Liver (tissue), 9 donors: ENCODE data around the gene BRD2. TPM values are rescaled to one million over a fixed set of nuclear protein-coding genes. Genes with fewer than 3 reads are reported as not detected.

Source experiments
- DNase-seq: peaks from one replicate; pipeline ENCODE4 v3.0.0-alpha.2; 2017; ENCODE audit warnings: low spot score
- H3K27ac ChIP-seq, 2 donors: one replicate each; pipeline ENCODE4 v1.7.0; 2013; ENCODE audit warnings: inconsistent platforms in 2 of 2, low read length in 2 of 2, control low read depth in 1 of 2, low read depth in 1 of 2, mild to moderate bottlenecking in 1 of 2
- H3K27me3 ChIP-seq, 4 donors: one replicate each; pipeline versions ENCODE4 v1.6.1 to v1.7.0; 2013; ENCODE audit warnings: low read length in 3 of 4, inconsistent platforms in 1 of 4, mild to moderate bottlenecking in 1 of 4, moderate library complexity in 1 of 4; ENCODE audit not compliant: control insufficient read depth in 4 of 4, insufficient read depth in 4 of 4
- H3K36me3 ChIP-seq, 4 donors: one replicate each; pipeline versions ENCODE4 v1.6.1 to v1.7.0; 2013; ENCODE audit warnings: low read length in 3 of 4, mild to moderate bottlenecking in 3 of 4, low read depth in 1 of 4, moderate library complexity in 1 of 4; ENCODE audit not compliant: control insufficient read depth in 4 of 4, insufficient read depth in 3 of 4
- H3K4me1 ChIP-seq, 4 donors: one replicate each; pipeline versions ENCODE4 v1.6.1 to v1.7.0; 2013; ENCODE audit warnings: low read length in 3 of 4, mild to moderate bottlenecking in 3 of 4, moderate library complexity in 1 of 4; ENCODE audit not compliant: control insufficient read depth in 4 of 4, insufficient read depth in 4 of 4
- H3K4me3 ChIP-seq, 3 donors: one replicate each; pipeline versions ENCODE4 v1.6.1 to v1.7.0; 2013; ENCODE audit warnings: low read length in 3 of 3, control low read depth in 1 of 3, low read depth in 1 of 3, mild to moderate bottlenecking in 1 of 3
- H3K9ac ChIP-seq, 2 donors: one replicate each; pipeline ENCODE4 v1.7.0; 2013; ENCODE audit warnings: low read length in 2 of 2, mild to moderate bottlenecking in 2 of 2, moderate library complexity in 2 of 2, control low read depth in 1 of 2, low read depth in 1 of 2
- H3K9me3 ChIP-seq, 4 donors: one replicate each; pipeline versions ENCODE4 v1.6.1 to v1.7.0; 2013; ENCODE audit warnings: low read length in 3 of 4; ENCODE audit not compliant: control insufficient read depth in 4 of 4
- EGR1 ChIP-seq, 2 donors: IDR thresholded peaks; 2 replicates each; pipeline ENCODE4 v1.6.1; 2016 to 2018; ENCODE audit warnings: antibody characterized with exemption in 2 of 2, low read depth in 2 of 2
- FOXA1 ChIP-seq: IDR thresholded peaks from 2 replicates; pipeline ENCODE4 v1.6.1; 2016; ENCODE audit warnings: antibody characterized with exemption
- FOXA2 ChIP-seq: IDR thresholded peaks from 2 replicates; pipeline ENCODE4 v1.6.1; 2016; ENCODE audit warnings: antibody characterized with exemption
- GABPA ChIP-seq, 2 donors: IDR thresholded peaks in 1 of 2; conservative IDR thresholded peaks in 1 of 2; 2 replicates each; pipeline ENCODE4 v1.6.1; 2016; ENCODE audit warnings: antibody characterized with exemption in 2 of 2, mild to moderate bottlenecking in 1 of 2, moderate library complexity in 1 of 2
- HNF4A ChIP-seq, 2 donors: conservative IDR thresholded peaks; 2 replicates each; pipeline ENCODE4 v1.6.1; 2016; ENCODE audit warnings: antibody characterized with exemption in 2 of 2, mild to moderate bottlenecking in 2 of 2
- HNF4G ChIP-seq: IDR thresholded peaks from 2 replicates; pipeline ENCODE4 v1.6.1; 2016; ENCODE audit warnings: antibody characterized with exemption
- JUND ChIP-seq, 2 donors: IDR thresholded peaks; 2 replicates each; pipeline ENCODE4 v1.6.1; 2016; ENCODE audit warnings: antibody characterized with exemption in 2 of 2
- NR2F2 ChIP-seq: IDR thresholded peaks from 2 replicates; pipeline ENCODE4 v1.6.1; 2016; ENCODE audit warnings: antibody characterized with exemption
- RAD21 ChIP-seq, 2 donors: IDR thresholded peaks; 2 replicates each; pipeline ENCODE4 v1.6.1; 2016; ENCODE audit warnings: antibody characterized with exemption in 2 of 2, mild to moderate bottlenecking in 2 of 2
- RXRA ChIP-seq, 2 donors: IDR thresholded peaks; 2 replicates each; pipeline ENCODE4 v1.6.1; 2017 to 2018; ENCODE audit warnings: antibody characterized with exemption in 2 of 2, mild to moderate bottlenecking in 1 of 2
- SP1 ChIP-seq: IDR thresholded peaks from 2 replicates; pipeline ENCODE4 v1.6.1; 2018; ENCODE audit warnings: antibody characterized with exemption, mild to moderate bottlenecking
- TAF1 ChIP-seq: conservative IDR thresholded peaks from 2 replicates; pipeline ENCODE4 v1.6.1; 2016; ENCODE audit warnings: antibody characterized with exemption, mild to moderate bottlenecking
- YY1 ChIP-seq: IDR thresholded peaks from 2 replicates; pipeline ENCODE4 v1.6.1; 2016; ENCODE audit warnings: antibody characterized with exemption, mild to moderate bottlenecking
- WGBS: extraction: QIAGEN DNeasy Blood & Tissue Kit; methylation state at CpG from one replicate; pipeline ENCODE4 v1.1.7; 2013; 5-methylcytosine and 5-hydroxymethylcytosine counted together
- polyA plus RNA-seq, 2 donors: library from polyadenylated mRNA; stranded (reverse) in 1 of 2; unstranded in 1 of 2; fragments of 200-250 nt in 1 of 2; fragments of >200 nt in 1 of 2; fragmentation: Nextera tagmentation in 1 of 2; extraction: Ambion mirVana in 1 of 2; gene quantifications; one replicate each; pipeline versions ENCODE4 v1.2.1 to v1.2.3, GENCODE V29; 2013 to 2015
- total RNA-seq, 2 donors: library from RNA; depleted of rRNA; stranded (reverse); fragments of >200 nt; gene quantifications; one replicate each; pipeline ENCODE4 v1.2.3, GENCODE V29; 2014
- TF ChIP-seq, protein P1 (sequence below): IDR thresholded peaks from 2 replicates; pipeline ENCODE4 v1.6.1; 2016; ENCODE audit warnings: antibody characterized with exemption, mild to moderate bottlenecking
- TF ChIP-seq, protein P2 (sequence below): IDR thresholded peaks from 2 replicates; pipeline ENCODE4 v1.6.1; 2016; ENCODE audit warnings: antibody characterized with exemption
- TF ChIP-seq, protein P3 (sequence below): IDR thresholded peaks from 2 replicates; pipeline ENCODE4 v1.6.1; 2016; ENCODE audit warnings: antibody characterized with exemption
- TF ChIP-seq, protein P4 (sequence below): IDR thresholded peaks from 2 replicates; pipeline ENCODE4 v1.6.1; 2016; ENCODE audit warnings: antibody characterized with exemption
- TF ChIP-seq, protein P5 (sequence below): fragments of 150-350 bp; IDR thresholded peaks from 2 replicates; pipeline ENCODE4 v1.5.1; 2017; ENCODE audit warnings: improper control_type of control experiment, low read depth, low read length; ENCODE audit not compliant: missing input control
- donor health status: healthy.
- donor health status: healthy.
- donor health status: healthy.
- donor health status: healthy.
- donor health status: healthy.

BRD2 gene
- total and polyA plus RNA-seq, 4 donors = 29.8 to 100 (median 50.2) TPM

DNA sequence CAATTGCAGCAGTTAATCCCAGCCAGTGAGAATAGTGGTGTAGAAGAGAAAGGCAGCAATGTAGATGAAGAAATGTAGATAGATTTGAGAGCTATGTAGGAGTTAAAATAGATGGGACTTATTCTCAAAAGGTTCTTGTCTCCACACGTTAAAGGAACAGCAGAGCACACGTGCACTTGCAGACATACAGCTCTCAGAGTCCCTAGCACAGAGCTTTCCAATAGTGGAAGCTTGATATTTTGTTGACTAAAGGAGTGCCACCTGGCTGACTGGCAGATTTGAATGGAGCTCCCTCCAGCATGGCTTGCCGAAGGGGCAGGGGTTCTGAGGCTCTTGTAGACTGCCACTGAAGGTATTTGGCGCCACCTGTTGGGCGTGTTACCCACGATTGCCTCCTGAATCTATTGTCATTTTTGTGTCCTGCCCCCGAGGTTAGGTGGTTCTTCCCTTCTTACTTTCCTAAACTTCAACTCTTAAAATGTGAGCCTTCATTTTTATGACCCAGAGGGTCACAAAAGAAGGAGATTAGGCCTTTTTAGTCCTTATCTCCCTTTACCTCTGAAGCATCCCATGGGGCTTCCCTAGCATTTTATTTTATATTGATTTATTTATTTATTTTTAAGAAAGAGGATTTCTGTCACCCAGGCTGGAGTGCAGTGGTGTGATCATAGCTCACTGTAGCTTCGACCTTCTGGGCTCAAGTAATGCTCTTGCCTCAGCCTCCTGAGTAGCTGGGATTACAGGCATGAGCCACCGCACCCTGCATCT lies 16.4 kb downstream of the BRD2 start:
- TF ChIP-seq NR2F2 (no peak), RXRA (IDR thresholded peaks at IDR 0.05) (peak; percentile 9 to 35), HNF4A (conservative IDR thresholded peaks at IDR 0.05) (peak in 1 of 2 donors; percentile 26), FOXA2 (no peak), JUND (IDR thresholded peaks at IDR 0.05) (no peak), YY1 (no peak), HNF4G (no peak), RAD21 (IDR thresholded peaks at IDR 0.05) (peak; percentile 96), TAF1 (no peak), SP1 (peak; percentile 24), GABPA (IDR thresholded peaks at IDR 0.05 in 1 of 2, conservative IDR thresholded peaks at IDR 0.05 in 1 of 2) (no peak), EGR1 (IDR thresholded peaks at IDR 0.05; ENCODE audit: low read depth in 2 of 2) (no peak), FOXA1 (no peak)
- TF ChIP-seq, protein P1, sequence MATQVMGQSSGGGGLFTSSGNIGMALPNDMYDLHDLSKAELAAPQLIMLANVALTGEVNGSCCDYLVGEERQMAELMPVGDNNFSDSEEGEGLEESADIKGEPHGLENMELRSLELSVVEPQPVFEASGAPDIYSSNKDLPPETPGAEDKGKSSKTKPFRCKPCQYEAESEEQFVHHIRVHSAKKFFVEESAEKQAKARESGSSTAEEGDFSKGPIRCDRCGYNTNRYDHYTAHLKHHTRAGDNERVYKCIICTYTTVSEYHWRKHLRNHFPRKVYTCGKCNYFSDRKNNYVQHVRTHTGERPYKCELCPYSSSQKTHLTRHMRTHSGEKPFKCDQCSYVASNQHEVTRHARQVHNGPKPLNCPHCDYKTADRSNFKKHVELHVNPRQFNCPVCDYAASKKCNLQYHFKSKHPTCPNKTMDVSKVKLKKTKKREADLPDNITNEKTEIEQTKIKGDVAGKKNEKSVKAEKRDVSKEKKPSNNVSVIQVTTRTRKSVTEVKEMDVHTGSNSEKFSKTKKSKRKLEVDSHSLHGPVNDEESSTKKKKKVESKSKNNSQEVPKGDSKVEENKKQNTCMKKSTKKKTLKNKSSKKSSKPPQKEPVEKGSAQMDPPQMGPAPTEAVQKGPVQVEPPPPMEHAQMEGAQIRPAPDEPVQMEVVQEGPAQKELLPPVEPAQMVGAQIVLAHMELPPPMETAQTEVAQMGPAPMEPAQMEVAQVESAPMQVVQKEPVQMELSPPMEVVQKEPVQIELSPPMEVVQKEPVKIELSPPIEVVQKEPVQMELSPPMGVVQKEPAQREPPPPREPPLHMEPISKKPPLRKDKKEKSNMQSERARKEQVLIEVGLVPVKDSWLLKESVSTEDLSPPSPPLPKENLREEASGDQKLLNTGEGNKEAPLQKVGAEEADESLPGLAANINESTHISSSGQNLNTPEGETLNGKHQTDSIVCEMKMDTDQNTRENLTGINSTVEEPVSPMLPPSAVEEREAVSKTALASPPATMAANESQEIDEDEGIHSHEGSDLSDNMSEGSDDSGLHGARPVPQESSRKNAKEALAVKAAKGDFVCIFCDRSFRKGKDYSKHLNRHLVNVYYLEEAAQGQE = no peak
- TF ChIP-seq, protein P2, sequence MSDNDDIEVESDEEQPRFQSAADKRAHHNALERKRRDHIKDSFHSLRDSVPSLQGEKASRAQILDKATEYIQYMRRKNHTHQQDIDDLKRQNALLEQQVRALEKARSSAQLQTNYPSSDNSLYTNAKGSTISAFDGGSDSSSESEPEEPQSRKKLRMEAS = peak; percentile 19
- TF ChIP-seq, protein P3, sequence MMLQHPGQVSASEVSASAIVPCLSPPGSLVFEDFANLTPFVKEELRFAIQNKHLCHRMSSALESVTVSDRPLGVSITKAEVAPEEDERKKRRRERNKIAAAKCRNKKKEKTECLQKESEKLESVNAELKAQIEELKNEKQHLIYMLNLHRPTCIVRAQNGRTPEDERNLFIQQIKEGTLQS = no peak
- TF ChIP-seq, protein P4, sequence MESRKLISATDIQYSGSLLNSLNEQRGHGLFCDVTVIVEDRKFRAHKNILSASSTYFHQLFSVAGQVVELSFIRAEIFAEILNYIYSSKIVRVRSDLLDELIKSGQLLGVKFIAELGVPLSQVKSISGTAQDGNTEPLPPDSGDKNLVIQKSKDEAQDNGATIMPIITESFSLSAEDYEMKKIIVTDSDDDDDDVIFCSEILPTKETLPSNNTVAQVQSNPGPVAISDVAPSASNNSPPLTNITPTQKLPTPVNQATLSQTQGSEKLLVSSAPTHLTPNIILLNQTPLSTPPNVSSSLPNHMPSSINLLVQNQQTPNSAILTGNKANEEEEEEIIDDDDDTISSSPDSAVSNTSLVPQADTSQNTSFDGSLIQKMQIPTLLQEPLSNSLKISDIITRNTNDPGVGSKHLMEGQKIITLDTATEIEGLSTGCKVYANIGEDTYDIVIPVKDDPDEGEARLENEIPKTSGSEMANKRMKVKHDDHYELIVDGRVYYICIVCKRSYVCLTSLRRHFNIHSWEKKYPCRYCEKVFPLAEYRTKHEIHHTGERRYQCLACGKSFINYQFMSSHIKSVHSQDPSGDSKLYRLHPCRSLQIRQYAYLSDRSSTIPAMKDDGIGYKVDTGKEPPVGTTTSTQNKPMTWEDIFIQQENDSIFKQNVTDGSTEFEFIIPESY = no peak
- TF ChIP-seq, protein P5, sequence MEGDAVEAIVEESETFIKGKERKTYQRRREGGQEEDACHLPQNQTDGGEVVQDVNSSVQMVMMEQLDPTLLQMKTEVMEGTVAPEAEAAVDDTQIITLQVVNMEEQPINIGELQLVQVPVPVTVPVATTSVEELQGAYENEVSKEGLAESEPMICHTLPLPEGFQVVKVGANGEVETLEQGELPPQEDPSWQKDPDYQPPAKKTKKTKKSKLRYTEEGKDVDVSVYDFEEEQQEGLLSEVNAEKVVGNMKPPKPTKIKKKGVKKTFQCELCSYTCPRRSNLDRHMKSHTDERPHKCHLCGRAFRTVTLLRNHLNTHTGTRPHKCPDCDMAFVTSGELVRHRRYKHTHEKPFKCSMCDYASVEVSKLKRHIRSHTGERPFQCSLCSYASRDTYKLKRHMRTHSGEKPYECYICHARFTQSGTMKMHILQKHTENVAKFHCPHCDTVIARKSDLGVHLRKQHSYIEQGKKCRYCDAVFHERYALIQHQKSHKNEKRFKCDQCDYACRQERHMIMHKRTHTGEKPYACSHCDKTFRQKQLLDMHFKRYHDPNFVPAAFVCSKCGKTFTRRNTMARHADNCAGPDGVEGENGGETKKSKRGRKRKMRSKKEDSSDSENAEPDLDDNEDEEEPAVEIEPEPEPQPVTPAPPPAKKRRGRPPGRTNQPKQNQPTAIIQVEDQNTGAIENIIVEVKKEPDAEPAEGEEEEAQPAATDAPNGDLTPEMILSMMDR = peak; percentile 85
- WGBS = 13% methylated on average over 9 of the region's 9 CpGs
- Histone ChIP-seq H3K36me3 (peaks cover 10 to 24% (median 20%) of the 10 kb centered on the region in 4 donors), H3K27me3 (no peaks in the 10 kb centered on the region), H3K9ac (no peak overlapping the region), H3K27ac (no peak overlapping the region), H3K4me3 (no peak overlapping the region), H3K9me3 (no peaks in the 10 kb centered on the region), H3K4me1 (peaks cover 0 to 11% (median 3%) of the 10 kb centered on the region in 4 donors)
- DNase-seq = peak; percentile 88
